ENCODE measurements around the gene TRIM37. TPM values are rescaled to one million over a fixed set of nuclear protein-coding genes. Genes with fewer than 3 reads are reported as not detected.

Gene TRIM37
- total RNA-seq, 4 donors from 2014 or later: 16.8 to 29.3 (median 21.5) TPM

- ATAC-seq (ENCODE audit: low FRiP score) (no peak), DNase-seq (ENCODE audit: low spot score) (no peak)
- TF ChIP-seq, protein P1, sequence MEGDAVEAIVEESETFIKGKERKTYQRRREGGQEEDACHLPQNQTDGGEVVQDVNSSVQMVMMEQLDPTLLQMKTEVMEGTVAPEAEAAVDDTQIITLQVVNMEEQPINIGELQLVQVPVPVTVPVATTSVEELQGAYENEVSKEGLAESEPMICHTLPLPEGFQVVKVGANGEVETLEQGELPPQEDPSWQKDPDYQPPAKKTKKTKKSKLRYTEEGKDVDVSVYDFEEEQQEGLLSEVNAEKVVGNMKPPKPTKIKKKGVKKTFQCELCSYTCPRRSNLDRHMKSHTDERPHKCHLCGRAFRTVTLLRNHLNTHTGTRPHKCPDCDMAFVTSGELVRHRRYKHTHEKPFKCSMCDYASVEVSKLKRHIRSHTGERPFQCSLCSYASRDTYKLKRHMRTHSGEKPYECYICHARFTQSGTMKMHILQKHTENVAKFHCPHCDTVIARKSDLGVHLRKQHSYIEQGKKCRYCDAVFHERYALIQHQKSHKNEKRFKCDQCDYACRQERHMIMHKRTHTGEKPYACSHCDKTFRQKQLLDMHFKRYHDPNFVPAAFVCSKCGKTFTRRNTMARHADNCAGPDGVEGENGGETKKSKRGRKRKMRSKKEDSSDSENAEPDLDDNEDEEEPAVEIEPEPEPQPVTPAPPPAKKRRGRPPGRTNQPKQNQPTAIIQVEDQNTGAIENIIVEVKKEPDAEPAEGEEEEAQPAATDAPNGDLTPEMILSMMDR (IDR thresholded peaks at IDR 0.05): no peak
Observed at GRCh38 chr17:58970609-58971450, 135.8 kb downstream of the TRIM37 start.

GRCh38 chr17:58969612-58970011 lies 137.1 kb downstream of the TRIM37 start:
- ATAC-seq (ENCODE audit: low FRiP score) (no peak), DNase-seq (ENCODE audit: low spot score) (no peak)
- TF ChIP-seq, protein P1 (IDR thresholded peaks at IDR 0.05): no peak

DNA sequence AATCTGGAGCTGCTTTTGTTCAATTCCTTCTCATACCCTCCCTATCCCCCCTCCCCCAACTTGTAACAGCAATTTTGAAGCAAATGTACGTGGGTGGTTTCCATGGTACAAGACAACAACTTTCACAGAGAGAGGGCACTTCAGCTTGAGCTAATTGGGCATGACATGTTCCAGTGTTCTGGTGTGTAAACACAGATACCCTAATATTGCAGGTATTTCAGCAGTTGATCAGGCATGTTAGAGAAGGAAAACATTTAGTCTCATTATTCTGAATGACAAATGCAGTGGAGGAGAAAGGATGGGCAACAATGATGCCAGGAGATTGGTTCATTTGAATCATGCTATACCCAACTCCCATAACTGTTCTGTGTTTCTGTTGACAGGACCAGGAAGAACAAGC lies 137.5 kb downstream of the TRIM37 start:
- ATAC-seq (ENCODE audit: low FRiP score) (no peak), DNase-seq (ENCODE audit: low spot score) (no peak)
- TF ChIP-seq, protein P1 (IDR thresholded peaks at IDR 0.05): no peak

DNA sequence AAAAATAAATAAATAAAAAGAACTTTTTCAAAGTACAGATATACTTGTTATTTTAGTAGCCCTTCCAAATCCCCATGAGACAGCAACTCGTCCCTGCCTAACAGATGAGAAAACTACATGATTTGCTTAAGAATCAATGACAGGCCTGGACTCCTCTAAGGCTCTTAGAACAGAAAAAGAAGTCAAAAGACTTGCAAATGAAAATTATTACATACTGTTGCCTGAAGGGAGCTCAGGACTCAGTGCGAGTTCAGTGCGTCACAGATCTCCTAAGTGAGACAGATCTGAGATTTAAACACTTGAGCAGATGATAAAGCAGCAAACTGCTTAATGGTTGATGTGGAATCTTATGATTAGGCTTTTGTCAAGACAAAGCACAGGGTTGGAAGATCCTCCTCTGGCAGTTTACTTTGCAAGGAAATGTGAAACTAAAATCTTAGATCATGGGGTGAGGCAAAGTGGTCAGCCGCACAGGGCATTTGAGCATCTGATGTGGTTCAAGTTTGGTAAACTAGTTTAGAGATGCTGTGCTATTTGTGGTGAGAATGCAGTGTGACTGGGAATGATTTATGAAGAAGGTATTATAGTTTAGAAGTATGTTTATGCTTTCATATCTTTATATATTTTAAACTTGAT lies 138.1 kb downstream of the TRIM37 start:
- no peak for DNase-seq (ENCODE audit: low spot score)
- ATAC-seq (ENCODE audit: low FRiP score): no peak
- TF ChIP-seq, protein P1 (IDR thresholded peaks at IDR 0.05): no peak

- ATAC-seq (ENCODE audit: low FRiP score) (no peak), DNase-seq (ENCODE audit: low spot score) (no peak)
- TF ChIP-seq, protein P1 (IDR thresholded peaks at IDR 0.05): no peak
Observed at GRCh38 chr17:58966208-58966607, 140.5 kb downstream of the TRIM37 start.

GRCh38 chr17:58965221-58965620 lies 141.5 kb downstream of the TRIM37 start:
- ATAC-seq (ENCODE audit: low FRiP score) (no peak), DNase-seq (ENCODE audit: low spot score) (no peak)
- TF ChIP-seq, protein P1 (IDR thresholded peaks at IDR 0.05): no peak

All from omental fat pad (tissue), 4 donors.